ENCODE measurements around the gene FAT1.

DNA sequence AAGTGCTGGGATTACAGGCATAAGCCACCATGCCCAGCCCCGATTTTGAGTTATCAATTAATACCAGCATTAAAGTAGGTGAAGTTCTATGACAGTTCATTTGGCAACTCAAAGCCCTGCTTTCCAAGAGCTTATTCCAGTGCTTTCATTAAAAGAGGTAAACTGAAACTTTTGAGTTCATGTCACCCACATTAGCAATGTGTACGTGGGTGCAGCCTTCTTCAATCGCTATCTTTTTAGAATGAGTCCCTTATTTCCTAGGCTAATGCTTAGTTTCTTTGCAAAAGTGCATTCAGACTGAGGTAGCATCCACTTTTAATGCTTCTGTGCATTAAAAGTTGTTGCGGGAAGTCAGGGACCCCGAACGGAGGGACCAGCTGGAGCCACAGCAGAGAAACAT lies 142.2 kb downstream of the FAT1 start:
- TF ChIP-seq, protein P1, sequence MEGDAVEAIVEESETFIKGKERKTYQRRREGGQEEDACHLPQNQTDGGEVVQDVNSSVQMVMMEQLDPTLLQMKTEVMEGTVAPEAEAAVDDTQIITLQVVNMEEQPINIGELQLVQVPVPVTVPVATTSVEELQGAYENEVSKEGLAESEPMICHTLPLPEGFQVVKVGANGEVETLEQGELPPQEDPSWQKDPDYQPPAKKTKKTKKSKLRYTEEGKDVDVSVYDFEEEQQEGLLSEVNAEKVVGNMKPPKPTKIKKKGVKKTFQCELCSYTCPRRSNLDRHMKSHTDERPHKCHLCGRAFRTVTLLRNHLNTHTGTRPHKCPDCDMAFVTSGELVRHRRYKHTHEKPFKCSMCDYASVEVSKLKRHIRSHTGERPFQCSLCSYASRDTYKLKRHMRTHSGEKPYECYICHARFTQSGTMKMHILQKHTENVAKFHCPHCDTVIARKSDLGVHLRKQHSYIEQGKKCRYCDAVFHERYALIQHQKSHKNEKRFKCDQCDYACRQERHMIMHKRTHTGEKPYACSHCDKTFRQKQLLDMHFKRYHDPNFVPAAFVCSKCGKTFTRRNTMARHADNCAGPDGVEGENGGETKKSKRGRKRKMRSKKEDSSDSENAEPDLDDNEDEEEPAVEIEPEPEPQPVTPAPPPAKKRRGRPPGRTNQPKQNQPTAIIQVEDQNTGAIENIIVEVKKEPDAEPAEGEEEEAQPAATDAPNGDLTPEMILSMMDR (IDR thresholded peaks at IDR 0.05), result no peak
- TF ChIP-seq POLR2A (IDR thresholded peaks at IDR 0.05) (no peak), POLR2AphosphoS5 (IDR thresholded peaks at IDR 0.05) (no peak)
